Measurements from ENCODE around the gene UBC.

DNA sequence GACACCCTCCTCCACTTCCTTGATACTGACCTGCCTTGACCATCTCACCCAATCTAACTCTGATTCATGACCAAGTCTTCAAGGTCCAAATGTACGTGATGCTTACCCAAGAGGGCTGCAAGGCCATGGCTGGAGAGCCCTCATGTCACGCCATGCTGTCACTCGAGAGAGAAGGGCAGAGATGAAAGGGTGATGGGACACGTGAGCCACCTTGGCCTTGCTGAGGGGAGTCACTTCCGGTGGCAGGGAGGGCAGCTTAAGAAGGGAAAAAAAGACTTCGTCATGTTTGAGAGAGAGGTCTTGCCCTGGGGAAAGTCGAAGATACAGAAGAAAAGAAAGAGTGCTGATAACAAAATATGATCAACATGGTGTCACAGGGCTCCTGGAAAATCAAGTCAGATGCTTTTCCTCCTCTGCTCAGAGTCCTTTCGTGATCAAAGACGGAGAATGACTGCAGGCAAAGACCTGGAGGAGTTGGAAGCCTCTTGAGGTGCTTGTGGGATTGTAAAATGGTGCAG lies 47.5 kb downstream of the UBC start:
- TF ChIP-seq, protein P1, sequence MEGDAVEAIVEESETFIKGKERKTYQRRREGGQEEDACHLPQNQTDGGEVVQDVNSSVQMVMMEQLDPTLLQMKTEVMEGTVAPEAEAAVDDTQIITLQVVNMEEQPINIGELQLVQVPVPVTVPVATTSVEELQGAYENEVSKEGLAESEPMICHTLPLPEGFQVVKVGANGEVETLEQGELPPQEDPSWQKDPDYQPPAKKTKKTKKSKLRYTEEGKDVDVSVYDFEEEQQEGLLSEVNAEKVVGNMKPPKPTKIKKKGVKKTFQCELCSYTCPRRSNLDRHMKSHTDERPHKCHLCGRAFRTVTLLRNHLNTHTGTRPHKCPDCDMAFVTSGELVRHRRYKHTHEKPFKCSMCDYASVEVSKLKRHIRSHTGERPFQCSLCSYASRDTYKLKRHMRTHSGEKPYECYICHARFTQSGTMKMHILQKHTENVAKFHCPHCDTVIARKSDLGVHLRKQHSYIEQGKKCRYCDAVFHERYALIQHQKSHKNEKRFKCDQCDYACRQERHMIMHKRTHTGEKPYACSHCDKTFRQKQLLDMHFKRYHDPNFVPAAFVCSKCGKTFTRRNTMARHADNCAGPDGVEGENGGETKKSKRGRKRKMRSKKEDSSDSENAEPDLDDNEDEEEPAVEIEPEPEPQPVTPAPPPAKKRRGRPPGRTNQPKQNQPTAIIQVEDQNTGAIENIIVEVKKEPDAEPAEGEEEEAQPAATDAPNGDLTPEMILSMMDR (conservative IDR thresholded peaks at IDR 0.05 in 1 of 2, IDR thresholded peaks at IDR 0.05 in 1 of 2; ENCODE audit: low read depth in 1 of 2, low read length in 2 of 2), result no peak
- no peak for TF ChIP-seq EZH2 (IDR thresholded peaks at IDR 0.05; ENCODE audit: low read length, missing control alignments)
